Hepatocyte (in vitro differentiated cells): Measurements from ENCODE around the gene YWHAG. TPM values are rescaled to one million over a fixed set of nuclear protein-coding genes. Genes with fewer than 3 reads are reported as not detected.
A peak's percentile ranks its signal among the peaks of the same experiment; 100 is the strongest.

Experiments used
- DNase-seq: peaks from one replicate; pipeline ENCODE4 v3.0.0-alpha.2; 2016; ENCODE audit warnings: low spot score
- H2AFZ ChIP-seq: fragments of 200-600 bp; sonication (generic); 2 replicates; pipeline ENCODE4 v1.6.0; 2016; ENCODE audit warnings: antibody characterized with exemption, mild to moderate bottlenecking
- H3K27ac ChIP-seq: fragments of 200-600 bp; sonication (generic); 2 replicates; pipeline ENCODE4 v1.5.1; 2016; ENCODE audit warnings: mild to moderate bottlenecking
- H3K27me3 ChIP-seq: fragments of 200-600 bp; sonication (generic); 2 replicates; pipeline ENCODE4 v1.6.1; 2016
- H3K36me3 ChIP-seq: fragments of 200-600 bp; sonication (generic); replicated peaks from 2 replicates; pipeline ENCODE4 v1.5.1; 2016; ENCODE audit warnings: low read depth; ENCODE audit not compliant: insufficient read depth
- H3K4me1 ChIP-seq: fragments of 200-600 bp; sonication (generic); 2 replicates; pipeline ENCODE4 v1.5.1; 2016; ENCODE audit warnings: mild to moderate bottlenecking, moderate library complexity; ENCODE audit not compliant: insufficient read depth
- H3K4me2 ChIP-seq: fragments of 200-600 bp; sonication (generic); 2 replicates; pipeline ENCODE4 v1.6.0; 2016
- H3K4me3 ChIP-seq: fragments of 200-600 bp; sonication (generic); 2 replicates; pipeline ENCODE4 v1.5.1; 2016; ENCODE audit warnings: mild to moderate bottlenecking
- H3K79me2 ChIP-seq: fragments of 200-600 bp; sonication (generic); 2 replicates; pipeline ENCODE4 v1.6.0; 2017; ENCODE audit warnings: mild to moderate bottlenecking
- H3K9me2 ChIP-seq: fragments of 200-600 bp; sonication (generic); replicated peaks from 2 replicates; pipeline ENCODE4 v1.6.0; 2017; ENCODE audit warnings: mild to moderate bottlenecking; ENCODE audit not compliant: insufficient read depth
- H3K9me3 ChIP-seq: fragments of 200-600 bp; sonication (generic); 2 replicates; pipeline ENCODE4 v1.5.1; 2016; ENCODE audit warnings: low read depth, mild to moderate bottlenecking
- H4K20me1 ChIP-seq: fragments of 200-600 bp; sonication (generic); 2 replicates; pipeline ENCODE4 v1.6.0; 2016; ENCODE audit warnings: mild to moderate bottlenecking; ENCODE audit not compliant: insufficient read depth, poor library complexity, severe bottlenecking
- CTCF ChIP-seq: fragments of 200-600 bp; sonication (generic); IDR thresholded peaks from 2 replicates; pipeline ENCODE4 v1.5.1; 2016; ENCODE audit warnings: antibody characterized with exemption, mild to moderate bottlenecking; ENCODE audit not compliant: poor library complexity
- EZH2 ChIP-seq: fragments of 200-600 bp; sonication (generic); IDR thresholded peaks from 2 replicates; pipeline ENCODE4 v1.6.1; 2016; ENCODE audit warnings: antibody characterized with exemption, mild to moderate bottlenecking, borderline replicate concordance
- EZH2phosphoT487 ChIP-seq: fragments of 200-600 bp; sonication (generic); IDR thresholded peaks from one replicate; pipeline ENCODE4 v1.6.1; 2018; ENCODE audit warnings: antibody characterized with exemption, mild to moderate bottlenecking, low read depth, moderate library complexity; ENCODE audit not compliant: unreplicated experiment, severe bottlenecking
- WGBS: methylation state at CpG from one replicate; pipeline ENCODE4 v1.1.6; 2016; ENCODE audit warnings: low lambda C conversion rate; ENCODE audit errors: missing lambda C conversion rate; 5-methylcytosine and 5-hydroxymethylcytosine counted together
- polyA plus RNA-seq: library from polyadenylated mRNA; unstranded; fragments of >200 nt; fragmentation: Nextera tagmentation; extraction: Ambion mirVana; gene quantifications from 2 replicates; pipeline ENCODE4 v1.2.1, GENCODE V29; 2016
- total RNA-seq: library from RNA; depleted of rRNA; stranded (reverse); fragments of >200 nt; gene quantifications from 2 replicates; pipeline ENCODE4 v1.2.3, GENCODE V29; 2014

YWHAG gene
- total and polyA plus RNA-seq, 2 experiments from 2014 or later = 17.2 to 117 TPM

- no peaks in the 10 kb centered on the region for H3K36me3 ChIP-seq
- no peaks in the 10 kb centered on the region for H3K9me2 ChIP-seq
- H3K4me1 ChIP-seq = peaks cover 8% of the 10 kb centered on the region
- no peak overlapping the region for H3K27ac ChIP-seq
- DNase-seq = no peak
- no peak for TF ChIP-seq EZH2phosphoT487
- TF ChIP-seq CTCF = no peak
- TF ChIP-seq EZH2 = no peak
- no peaks in the 10 kb centered on the region for H3K9me3 ChIP-seq
- no peaks in the 10 kb centered on the region for H3K27me3 ChIP-seq
- peaks cover 76% of the 10 kb centered on the region for H4K20me1 ChIP-seq
- no peak overlapping the region for H3K4me3 ChIP-seq
- peaks cover 98% of the 10 kb centered on the region for H3K79me2 ChIP-seq
- H2AFZ ChIP-seq = no peak overlapping the region
- H3K4me2 ChIP-seq = no peak overlapping the region
- WGBS = 97% methylated on average over 8 of the region's 8 CpGs
Measured at GRCh38 chr7:76349313-76349885, 9.4 kb downstream of the YWHAG start.

- WGBS = 90% methylated on average over 5 of the region's 5 CpGs
- Histone ChIP-seq H3K36me3 (no peaks in the 10 kb centered on the region), H3K9me3 (no peaks in the 10 kb centered on the region), H3K4me3 (no peak overlapping the region), H3K4me2 (no peak overlapping the region), H3K79me2 (peaks cover 98% of the 10 kb centered on the region), H3K9me2 (no peaks in the 10 kb centered on the region), H3K27ac (no peak overlapping the region), H3K4me1 (peaks cover 8% of the 10 kb centered on the region), H4K20me1 (peaks cover 74% of the 10 kb centered on the region), H3K27me3 (no peaks in the 10 kb centered on the region), H2AFZ (no peak overlapping the region)
- DNase-seq = no peak
- TF ChIP-seq EZH2phosphoT487 (no peak), CTCF (no peak), EZH2 (no peak)
Measured at GRCh38 chr7:76347710-76348109, 11.1 kb downstream of the YWHAG start.

GRCh38 chr7:76346778-76347177 lies 12.0 kb downstream of the YWHAG start:
- Histone ChIP-seq H3K9me3 (no peaks in the 10 kb centered on the region), H3K4me1 (peaks cover 8% of the 10 kb centered on the region), H3K9me2 (no peaks in the 10 kb centered on the region), H3K27ac (peak overlapping the region; percentile 91), H3K4me3 (no peak overlapping the region), H3K79me2 (peaks cover 98% of the 10 kb centered on the region), H2AFZ (no peak overlapping the region), H3K36me3 (no peaks in the 10 kb centered on the region), H3K27me3 (no peaks in the 10 kb centered on the region), H3K4me2 (no peak overlapping the region), H4K20me1 (peaks cover 74% of the 10 kb centered on the region)
- TF ChIP-seq CTCF = no peak
- TF ChIP-seq EZH2 = no peak
- no peak for TF ChIP-seq EZH2phosphoT487
- no peak for DNase-seq
- 97% methylated on average over 8 of the region's 8 CpGs for WGBS

- Histone ChIP-seq H3K36me3 (no peaks in the 10 kb centered on the region), H4K20me1 (peaks cover 72% of the 10 kb centered on the region)
- TF ChIP-seq EZH2 (no peak), EZH2phosphoT487 (no peak), CTCF (no peak)
Measured at GRCh38 chr7:76346097-76346496, 12.7 kb downstream of the YWHAG start.

More at GRCh38 chr7:76346097-76346496, 12.7 kb downstream of the YWHAG start:
- Histone ChIP-seq H3K4me2 (no peak overlapping the region), H3K27ac (peak overlapping the region; percentile 91), H3K9me3 (no peaks in the 10 kb centered on the region), H3K27me3 (no peaks in the 10 kb centered on the region), H2AFZ (no peak overlapping the region), H3K79me2 (peaks cover 98% of the 10 kb centered on the region), H3K4me1 (peaks cover 8% of the 10 kb centered on the region), H3K4me3 (no peak overlapping the region), H3K9me2 (no peaks in the 10 kb centered on the region)
- WGBS = 80% methylated on average over 6 of the region's 6 CpGs
- peak; percentile 70 for DNase-seq
